Endodermal cell (in vitro differentiated cells): ENCODE measurements around the gene PPA2. TPM values are rescaled to one million over a fixed set of nuclear protein-coding genes. Genes with fewer than 3 reads are reported as not detected.

Source experiments
- DNase-seq: peaks from one replicate; pipeline ENCODE4 v3.0.0-alpha.2; 2017
- H3K27ac ChIP-seq: 2 replicates; pipeline ENCODE4 v1.5.1; 2013; ENCODE audit warnings: mild to moderate bottlenecking, low read depth, low read length, moderate library complexity
- H3K27me3 ChIP-seq: 2 replicates; pipeline ENCODE4 v1.6.1; 2013; ENCODE audit warnings: mild to moderate bottlenecking, low read length, moderate library complexity; ENCODE audit not compliant: insufficient read depth, control insufficient read depth, poor library complexity, severe bottlenecking
- H3K36me3 ChIP-seq: 2 replicates; pipeline ENCODE4 v1.7.0; 2013; ENCODE audit warnings: mild to moderate bottlenecking, low read length, moderate library complexity; ENCODE audit not compliant: control insufficient read depth, insufficient read depth
- H3K4me1 ChIP-seq: one replicate; pipeline ENCODE4 v1.7.0; 2013; ENCODE audit warnings: low read length; ENCODE audit not compliant: control insufficient read depth, insufficient read depth
- H3K4me3 ChIP-seq: 2 replicates; pipeline ENCODE4 v1.5.1; 2013; ENCODE audit warnings: mild to moderate bottlenecking, low read length, moderate library complexity
- H3K9ac ChIP-seq: 2 replicates; pipeline ENCODE4 v1.6.1; 2013; ENCODE audit warnings: mild to moderate bottlenecking, low read length, moderate library complexity; ENCODE audit not compliant: poor library complexity, severe bottlenecking; ENCODE audit errors: extremely low read depth
- H3K9me3 ChIP-seq: 2 replicates; pipeline ENCODE4 v1.6.1; 2013; ENCODE audit warnings: mild to moderate bottlenecking, low read length, moderate library complexity; ENCODE audit not compliant: control insufficient read depth
- H3K27ac Mint-ChIP-seq: 2 replicates; pipeline ENCODE4 v1.8.0; 2020; ENCODE audit warnings: mixed read lengths
- H3K27me3 Mint-ChIP-seq: 2 replicates; pipeline ENCODE4 v1.8.0; 2021; ENCODE audit warnings: mild to moderate bottlenecking, mixed read lengths; ENCODE audit not compliant: insufficient read depth
- H3K36me3 Mint-ChIP-seq: 2 replicates; pipeline ENCODE4 v1.8.0; 2020; ENCODE audit warnings: low read depth, mixed read lengths
- H3K4me1 Mint-ChIP-seq: 2 replicates; pipeline ENCODE4 v1.8.0; 2020; ENCODE audit warnings: mixed read lengths
- H3K4me3 Mint-ChIP-seq: 2 replicates; pipeline ENCODE4 v1.8.0; 2020; ENCODE audit warnings: mild to moderate bottlenecking, moderate library complexity, mixed read lengths
- H3K9me3 Mint-ChIP-seq: 2 replicates; pipeline ENCODE4 v1.8.0; 2020; ENCODE audit warnings: mild to moderate bottlenecking, mixed read lengths
- CTCF ChIP-seq: fragments of 200-600 bp; sonication (generic); conservative IDR thresholded peaks from 2 replicates; pipeline ENCODE4 v1.5.0; 2021; ENCODE audit warnings: antibody characterized with exemption, mild to moderate bottlenecking
- WGBS, 2 experiments: methylation state at CpG; one replicate each; pipeline versions ENCODE4 v1.1.5 to v1.1.7; 2013; ENCODE audit warnings: missing lambda C conversion rate in 2 of 2, mixed read lengths in 1 of 2; ENCODE audit not compliant: insufficient coverage in 1 of 2, insufficient read length in 1 of 2; 5-methylcytosine and 5-hydroxymethylcytosine counted together
- total RNA-seq, 2 donors: library from RNA; stranded (reverse); fragmentation: NEBNext Ultra II Directional in 1 of 2; extraction: Animal tissue kit (Norgen Biotek cat#: 25700) in 1 of 2; gene quantifications; 2 replicates in 1 of 2; 3 replicates in 1 of 2; pipeline ENCODE4 v1.2.1, GENCODE V29; 2021

PPA2 gene
- total RNA-seq, 2 donors from 2014 or later = 90.7 to 133 TPM

- no peak for TF ChIP-seq CTCF
- Mint-ChIP-seq H3K4me1 (no peaks in the 10 kb centered on the region), H3K9me3 (peaks cover 19% of the 10 kb centered on the region), H3K36me3 (no peaks in the 10 kb centered on the region), H3K27me3 (peaks cover 55% of the 10 kb centered on the region), H3K27ac (no peak overlapping the region), H3K4me3 (no peak overlapping the region)
- H3K27me3 ChIP-seq = peaks cover 46% of the 10 kb centered on the region
- no peak overlapping the region for H3K27ac ChIP-seq
- H3K4me3 ChIP-seq = no peak overlapping the region
- H3K9me3 ChIP-seq = peaks cover 13% of the 10 kb centered on the region
- H3K36me3 ChIP-seq = no peaks in the 10 kb centered on the region
- 83 to 90% methylated on average over 2 to 3 of the region's 3 CpGs for WGBS, 2 experiments
- DNase-seq = no peak
- no peaks in the 10 kb centered on the region for H3K4me1 ChIP-seq
- no peak overlapping the region for H3K9ac ChIP-seq
Measured at GRCh38 chr4:105495667-105496066, 21.8 kb upstream of the PPA2 start.

- Mint-ChIP-seq H3K9me3 (peaks cover 38% of the 10 kb centered on the region), H3K36me3 (no peaks in the 10 kb centered on the region), H3K27me3 (peaks cover 75% of the 10 kb centered on the region), H3K4me3 (no peak overlapping the region), H3K27ac (no peak overlapping the region), H3K4me1 (no peaks in the 10 kb centered on the region)
- no peak overlapping the region for H3K4me3 ChIP-seq
- H3K4me1 ChIP-seq = no peaks in the 10 kb centered on the region
- no peak overlapping the region for H3K27ac ChIP-seq
- DNase-seq = no peak
- peaks cover 48% of the 10 kb centered on the region for H3K27me3 ChIP-seq
- peaks cover 19% of the 10 kb centered on the region for H3K9me3 ChIP-seq
- no peak for TF ChIP-seq CTCF
- no peaks in the 10 kb centered on the region for H3K36me3 ChIP-seq
- no peak overlapping the region for H3K9ac ChIP-seq
- 80% methylated on average over 1 of the region's 1 CpG; no CpG with 5 or more reads in 1 of the 2 experiments for WGBS, 2 experiments
Measured at GRCh38 chr4:105490523-105490922, 16.7 kb upstream of the PPA2 start.

DNA sequence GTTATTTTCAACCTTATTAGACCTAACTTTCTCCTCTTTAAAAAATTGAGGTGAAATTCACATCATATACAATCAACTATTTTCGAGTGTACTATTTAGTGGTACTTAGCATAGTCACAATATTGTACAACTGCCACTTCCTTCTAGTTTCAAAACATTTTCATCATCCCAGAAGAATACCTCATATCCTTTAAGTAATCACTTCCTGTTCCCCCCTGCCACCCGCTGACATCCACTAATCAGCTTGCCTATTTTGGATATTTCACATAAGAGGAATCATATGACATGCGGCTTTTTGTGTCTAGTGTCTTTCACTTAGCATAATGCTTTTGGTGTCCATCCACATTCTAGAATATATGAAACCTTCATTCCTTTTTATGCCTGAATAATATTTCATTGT lies 10.0 kb upstream of the PPA2 start:
- no peak overlapping the region for H3K9ac ChIP-seq
- H3K36me3 ChIP-seq = no peaks in the 10 kb centered on the region
- no peaks in the 10 kb centered on the region for H3K4me1 ChIP-seq
- H3K27ac ChIP-seq = no peak overlapping the region
- Mint-ChIP-seq H3K36me3 (no peaks in the 10 kb centered on the region), H3K9me3 (peaks cover 14% of the 10 kb centered on the region), H3K4me1 (no peaks in the 10 kb centered on the region), H3K4me3 (no peak overlapping the region), H3K27me3 (peaks cover 54% of the 10 kb centered on the region), H3K27ac (no peak overlapping the region)
- H3K9me3 ChIP-seq = no peaks in the 10 kb centered on the region
- H3K4me3 ChIP-seq = no peak overlapping the region
- H3K27me3 ChIP-seq = peaks cover 22% of the 10 kb centered on the region
- no peak for DNase-seq
- no peak for TF ChIP-seq CTCF
- WGBS, 2 experiments = 90 to 96% methylated on average over 3 of the region's 3 CpGs
